Measurements from ENCODE around the gene LMF2. TPM values are rescaled to one million over a fixed set of nuclear protein-coding genes. Genes with fewer than 3 reads are reported as not detected.

Gene LMF2
- total and polyA plus RNA-seq, 2 of the 8 experiments (the other 6 are each of a cell fraction or from before 2014, with no cell fraction given): 34.3 to 62.9 TPM

DNA sequence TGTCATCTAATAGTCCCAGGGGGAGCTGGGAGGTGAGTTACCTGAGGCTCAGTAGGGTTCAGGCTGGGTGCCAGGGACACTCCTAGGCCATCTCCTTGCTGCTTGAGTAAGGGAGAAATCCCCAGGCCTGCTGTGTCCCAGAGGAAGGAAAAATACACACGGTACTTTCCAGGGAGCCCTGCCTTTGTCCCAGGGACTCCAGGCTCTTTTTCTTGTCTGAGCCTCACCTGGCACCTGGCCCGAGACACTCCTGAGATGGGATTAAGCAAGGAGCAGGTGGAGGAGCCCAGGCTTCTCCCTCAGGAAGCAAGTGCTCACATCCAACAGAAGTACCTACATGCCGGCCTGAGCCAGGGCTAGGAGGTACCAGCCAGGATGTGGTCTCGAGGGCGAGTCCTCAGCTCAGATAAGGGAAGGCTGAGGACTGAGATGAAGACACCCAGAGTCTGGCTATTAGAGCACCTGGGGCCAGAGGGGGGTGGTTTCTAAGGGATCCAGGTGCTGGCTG, 37.3 kb upstream of the LMF2 start:
- peaks cover 0 to 13% (median 6%) of the 10 kb centered on the region in 4 experiments; a peak in 5 of 7 replicates for H3K27me3 ChIP-seq (replicated peaks in 1 of 4; ENCODE audit: control insufficient read depth in 3 of 4, extremely low read depth in 1 of 4, insufficient read depth in 3 of 4, low read length in 3 of 4)
- H2BK20ac ChIP-seq (ENCODE audit: low read length): 0 out of 2 replicates have a peak overlapping the region, but pooled peaks have one; percentile 61
- H3K56ac ChIP-seq (replicated peaks; ENCODE audit: insufficient read length, low read depth, low read length): no peak overlapping the region
- peak overlapping the region; percentile 31; the same call in 1 of the 2 replicates for H2BK15ac ChIP-seq (ENCODE audit: low read length)
- H2BK120ac ChIP-seq (replicated peaks; ENCODE audit: low read depth, low read length): no peak overlapping the region
- no peak overlapping the region for H3K23ac ChIP-seq (ENCODE audit: insufficient read length)
- DNase-seq (ENCODE audit: low read depth in 1 of 2, low spot score in 2 of 2) (no peak), FAIRE-seq (no peak)
- no peak overlapping the region for H2AFZ ChIP-seq (ENCODE audit: low read length)
- H3K4me1 ChIP-seq (replicated peaks in 1 of 4; ENCODE audit: control insufficient read depth in 3 of 4, insufficient read depth in 4 of 4, low read length in 3 of 4): peaks cover 0 to 5% (median 1%) of the 10 kb centered on the region in 4 experiments; a peak in 2 of 7 replicates
- no peak overlapping the region for H2BK5ac ChIP-seq (ENCODE audit: low read depth, low read length)
- H3K4me2 ChIP-seq (ENCODE audit: insufficient read depth in 1 of 2, low read depth in 2 of 2, low read length in 2 of 2): peak overlapping the region; percentile 13 to 41; a peak in 2 of 4 replicates
- peak overlapping the region in 2 of 4 experiments; percentile 14 to 35; a peak in 2 of 8 replicates for H3K4me3 ChIP-seq (ENCODE audit: extremely low read depth in 1 of 4, insufficient read depth in 2 of 4, low read depth in 3 of 4, low read length in 4 of 4)
- CTCF ChIA-PET (ENCODE audit: partially characterized antibody): interaction anchor here (1.0 to 1.5 kb wide), 5 partner anchors 9 to 47 kb away, joined by 3 to 9 read pairs (median 3); partner anchors contain the start of genes SCO2 and SYCE3
- H2AK5ac ChIP-seq (ENCODE audit: low read depth, low read length): no peak overlapping the region
- no peak overlapping the region for H4K91ac ChIP-seq (replicated peaks; ENCODE audit: insufficient read length, low read length)
- H3K14ac ChIP-seq (ENCODE audit: insufficient read length): no peak overlapping the region
- no peak overlapping the region for H4K8ac ChIP-seq (ENCODE audit: extremely low read depth, insufficient read depth, low read length)
- no peak overlapping the region for H3K9ac ChIP-seq (replicated peaks in 1 of 4; ENCODE audit: extremely low read depth in 1 of 4, low read depth in 3 of 4, low read length in 3 of 4)
- no peaks in the 10 kb centered on the region for H3K79me1 ChIP-seq (ENCODE audit: low read depth, low read length)
- no peak overlapping the region for H3K4ac ChIP-seq (replicated peaks; ENCODE audit: insufficient read length, low read depth, low read length)
- no peak overlapping the region for H3K27ac ChIP-seq (ENCODE audit: low read depth, low read length)
- 85% methylated on average over 5 of the region's 5 CpGs; no CpG with 5 or more reads in 1 of the 2 experiments for WGBS, 2 experiments (ENCODE audit: extremely low coverage in 1 of 2, insufficient coverage in 1 of 2, insufficient read length in 1 of 2, insufficient replicate concordance in 2 of 2, low coverage in 1 of 2, low lambda C conversion rate in 2 of 2, missing lambda C conversion rate in 1 of 2)
- no peaks in the 10 kb centered on the region for H3K79me2 ChIP-seq (ENCODE audit: control insufficient read depth in 1 of 2, insufficient read depth in 2 of 2, low read length in 2 of 2)
- H4K5ac ChIP-seq (ENCODE audit: insufficient read length, low read depth, low read length): no peak overlapping the region
- H2BK12ac ChIP-seq (ENCODE audit: low read depth, low read length): peak overlapping the region; percentile 17; the same call in 1 of the 2 replicates
- no peaks in the 10 kb centered on the region for H3K23me2 ChIP-seq (ENCODE audit: low read depth, low read length)
- POLR2A ChIA-PET (ENCODE audit: partially characterized antibody): no interaction called here
- H3K36me3 ChIP-seq (ENCODE audit: control insufficient read depth in 2 of 4, insufficient read depth in 4 of 4, low read length in 3 of 4): no peaks in the 10 kb centered on the region
- H3K9me3 ChIP-seq (ENCODE audit: insufficient read depth in 2 of 2, low read depth in 1 of 2, low read length in 1 of 2): no peaks in the 10 kb centered on the region
- H3K18ac ChIP-seq (ENCODE audit: extremely low read depth, low read length): no peak overlapping the region
- H4K20me1 ChIP-seq (replicated peaks in 1 of 2; ENCODE audit: control insufficient read depth in 1 of 2, insufficient read depth in 2 of 2, low read length in 2 of 2): no peaks in the 10 kb centered on the region
- TF ChIP-seq JUND (IDR thresholded peaks at IDR 0.05; ENCODE audit: low read length): no peak
- no peak for TF ChIP-seq SAP30 (IDR thresholded peaks at IDR 0.05; ENCODE audit: insufficient read depth, insufficient replicate concordance, low read length)
- TF ChIP-seq RNF2 (IDR thresholded peaks at IDR 0.05; ENCODE audit: borderline replicate concordance, low read depth, low read length, missing control alignments, poor library complexity, severe bottlenecking): no peak
- TF ChIP-seq RFX5 (IDR thresholded peaks at IDR 0.05; ENCODE audit: borderline replicate concordance, low read depth, low read length): no peak
- no peak for TF ChIP-seq SRF (IDR thresholded peaks at IDR 0.05; ENCODE audit: low read depth, low read length)
- no peak for TF ChIP-seq KDM1A (IDR thresholded peaks at IDR 0.05; ENCODE audit: borderline replicate concordance, low read length)
- no peak for TF ChIP-seq EGR1 (IDR thresholded peaks at IDR 0.05; ENCODE audit: borderline replicate concordance, low read depth, low read length)
- TF ChIP-seq GTF2F1 (IDR thresholded peaks at IDR 0.05; ENCODE audit: borderline replicate concordance, low read depth, low read length): no peak
- no peak for TF ChIP-seq FOSL1 (IDR thresholded peaks at IDR 0.05; ENCODE audit: insufficient read depth, low read depth, low read length)
- TF ChIP-seq RBBP5 (IDR thresholded peaks at IDR 0.05; ENCODE audit: borderline replicate concordance, low read depth, low read length): no peak
- TF ChIP-seq MAFK (IDR thresholded peaks at IDR 0.05; ENCODE audit: low read depth, low read length): no peak
- no peak for TF ChIP-seq BRCA1 (IDR thresholded peaks at IDR 0.05; ENCODE audit: low read depth, low read length)
- no peak for TF ChIP-seq SP2 (IDR thresholded peaks at IDR 0.05; ENCODE audit: low read length)

All from H1 (cell line).